Left kidney (tissue), 2 donors: ENCODE data around the gene SARM1. TPM values are rescaled to one million over a fixed set of nuclear protein-coding genes. Genes with fewer than 3 reads are reported as not detected.
"Not testable (repeated sequence)": the region's sequence is repeated elsewhere in the genome, so short reads cannot be mapped to it uniquely, and the experiment has no call there.

ENCODE experiments used
- DNase-seq: peaks from one replicate; pipeline ENCODE4 v3.0.0-alpha.2; 2013
- polyA plus RNA-seq: library from polyadenylated mRNA; unstranded; fragments of 120-200 nt; gene quantifications from one replicate; pipeline ENCODE4 v1.2.1, GENCODE V29; 2013; ENCODE audit not compliant: insufficient read length

The SARM1 gene
- polyA plus RNA-seq, 1 donor = 16.6 TPM

DNA sequence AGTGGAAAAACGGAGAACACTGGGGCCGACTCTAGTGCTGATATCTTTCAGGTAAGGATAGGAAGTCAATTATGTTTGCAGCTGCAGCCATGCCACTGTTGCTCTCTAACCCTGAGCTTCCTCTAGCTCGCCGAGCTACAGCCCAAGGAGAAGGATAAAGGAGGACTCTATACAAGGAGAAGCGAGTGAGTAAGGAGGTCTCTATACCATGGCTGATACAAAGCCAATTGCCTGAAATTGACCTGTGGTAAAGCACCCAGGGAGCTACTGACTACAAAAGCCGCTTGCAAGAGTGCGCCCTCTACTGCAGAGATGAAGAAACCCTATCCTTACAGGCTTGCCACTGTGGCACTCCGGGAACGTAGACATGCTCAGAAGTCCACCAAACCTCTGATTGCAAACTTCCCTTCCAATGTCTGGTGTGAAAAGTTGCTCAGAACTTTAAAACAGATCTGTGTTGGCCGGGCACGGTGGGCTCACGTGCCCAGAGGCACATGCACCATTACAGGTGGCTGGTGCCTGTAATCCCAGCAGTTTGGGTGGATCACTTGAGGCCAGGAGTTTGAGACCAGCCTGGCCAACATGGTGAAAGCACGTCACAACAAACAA lies 45.3 kb downstream of the SARM1 start:
- no peak for DNase-seq

DNA sequence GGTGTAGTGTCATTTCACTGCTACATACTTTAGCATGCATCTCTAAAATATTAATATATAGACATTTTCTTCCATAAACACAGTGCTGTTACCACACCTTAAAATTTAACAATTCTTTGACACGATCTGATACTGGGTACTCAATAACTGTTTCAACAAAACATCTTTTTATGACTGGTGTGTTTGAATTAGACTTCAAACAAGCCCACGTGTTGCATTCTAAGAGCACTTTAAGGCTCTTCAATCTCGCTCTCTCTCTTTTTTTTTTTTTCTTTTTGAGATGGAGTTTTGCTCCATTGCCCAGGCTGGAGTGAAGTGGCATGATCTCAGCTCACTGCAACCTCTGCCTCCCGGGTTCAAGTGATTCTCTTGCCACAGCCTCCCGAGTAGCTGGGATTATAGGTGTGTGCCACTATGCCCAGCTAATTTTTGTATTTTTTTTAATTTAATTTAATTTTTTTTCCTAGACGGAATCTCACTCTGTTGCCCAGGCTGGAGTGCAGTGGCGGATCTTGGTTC lies 50.4 kb downstream of the SARM1 start:
- no peak for DNase-seq

DNA sequence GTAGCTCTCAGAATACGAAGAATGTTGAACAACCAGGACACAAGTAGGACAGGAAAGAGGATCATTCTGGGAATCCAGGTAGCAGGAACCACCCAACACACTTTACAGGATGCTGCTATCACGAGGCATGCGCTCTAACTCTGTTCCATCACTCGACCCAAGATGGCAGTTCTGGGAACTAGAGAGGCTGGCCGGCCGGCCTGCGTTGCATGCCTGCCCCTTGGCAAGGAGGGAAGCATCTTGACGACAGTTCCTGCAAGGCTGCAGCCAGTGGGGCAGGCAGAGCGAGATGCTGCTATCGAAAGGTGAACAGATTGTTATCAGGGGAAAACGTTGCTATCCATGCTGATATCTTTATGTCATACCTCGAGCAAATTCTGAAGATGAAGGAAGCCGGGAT lies 53.7 kb downstream of the SARM1 start:
- no peak for DNase-seq

DNA sequence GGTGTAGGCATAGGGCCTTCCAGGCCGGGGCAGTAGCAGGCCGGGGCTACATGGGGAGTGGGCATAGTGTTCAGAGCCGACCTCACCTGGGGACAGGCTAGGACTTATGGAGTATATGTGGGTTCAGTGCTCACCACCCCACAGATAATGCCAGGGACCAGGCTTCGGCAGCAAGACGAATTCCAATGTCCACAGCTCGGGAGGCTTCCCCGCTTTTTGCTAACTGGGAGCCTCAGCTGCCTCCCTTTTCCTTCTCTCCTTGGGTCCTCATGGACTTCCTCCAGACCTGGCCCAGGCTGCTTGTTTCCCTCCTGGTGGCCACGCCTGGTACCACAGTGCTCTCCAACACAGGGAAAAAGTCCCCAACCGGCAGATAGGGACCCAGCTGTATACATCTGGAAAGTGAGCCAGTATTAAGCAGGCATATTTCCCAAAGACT lies 54.6 kb downstream of the SARM1 start:
- no peak for DNase-seq

DNA sequence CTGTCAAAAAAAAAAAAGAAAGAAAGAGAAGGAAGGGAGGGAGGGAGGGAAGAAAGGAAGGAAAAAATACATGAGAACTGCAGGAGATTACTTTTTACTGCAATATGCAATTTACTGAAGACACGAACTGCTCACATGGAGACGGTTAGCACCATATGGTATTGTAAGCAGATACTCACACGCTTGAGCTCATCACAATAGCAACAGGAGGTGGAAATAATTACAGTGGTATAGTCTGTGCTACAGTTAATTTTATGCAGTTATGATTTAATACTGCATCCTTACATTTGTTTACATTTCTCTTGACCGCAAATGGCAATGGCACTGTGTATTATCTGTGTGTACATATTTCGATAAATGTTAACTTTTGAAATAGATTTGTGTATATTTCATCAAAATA lies 55.9 kb downstream of the SARM1 start:
- DNase-seq = no peak

DNA sequence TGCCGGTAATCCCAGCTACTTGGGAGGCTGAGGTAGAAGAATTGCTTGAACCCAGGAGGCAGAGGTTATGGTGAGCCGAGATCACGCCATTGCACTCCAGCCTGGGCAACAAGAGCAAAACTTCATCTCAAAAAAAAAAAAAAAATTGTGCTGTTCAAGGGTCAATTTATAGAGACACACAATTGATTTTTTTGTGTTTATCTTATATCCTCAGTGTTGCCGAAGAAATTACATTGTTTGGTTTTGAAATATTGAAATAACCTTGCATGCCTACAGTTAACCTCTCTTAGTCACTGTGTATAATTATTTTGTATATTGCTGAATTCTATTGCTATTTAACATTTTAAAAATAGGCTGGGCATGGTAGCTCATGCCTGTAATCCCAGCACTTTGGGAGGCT lies 56.5 kb downstream of the SARM1 start:
- DNase-seq = not testable (repeated sequence)

DNA sequence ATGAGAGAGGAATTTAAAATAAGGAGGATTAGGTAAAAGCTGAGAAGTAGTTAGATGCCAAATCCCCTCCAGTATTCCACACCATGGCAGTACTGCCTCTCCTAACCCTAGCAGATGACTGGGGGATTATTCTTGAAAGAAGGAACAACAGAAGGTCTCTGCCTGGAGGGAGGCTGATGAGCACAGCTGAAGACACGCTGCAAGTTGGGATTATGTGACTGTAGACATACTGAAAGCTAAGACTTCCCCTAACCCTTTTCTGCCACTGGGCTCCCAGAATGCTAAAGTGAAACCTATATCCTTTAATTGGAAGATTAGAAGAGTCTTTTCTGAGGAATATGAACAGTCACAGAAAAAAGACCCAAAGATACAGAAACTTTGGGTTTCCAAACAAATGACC lies 62.2 kb downstream of the SARM1 start:
- no peak for DNase-seq

DNA sequence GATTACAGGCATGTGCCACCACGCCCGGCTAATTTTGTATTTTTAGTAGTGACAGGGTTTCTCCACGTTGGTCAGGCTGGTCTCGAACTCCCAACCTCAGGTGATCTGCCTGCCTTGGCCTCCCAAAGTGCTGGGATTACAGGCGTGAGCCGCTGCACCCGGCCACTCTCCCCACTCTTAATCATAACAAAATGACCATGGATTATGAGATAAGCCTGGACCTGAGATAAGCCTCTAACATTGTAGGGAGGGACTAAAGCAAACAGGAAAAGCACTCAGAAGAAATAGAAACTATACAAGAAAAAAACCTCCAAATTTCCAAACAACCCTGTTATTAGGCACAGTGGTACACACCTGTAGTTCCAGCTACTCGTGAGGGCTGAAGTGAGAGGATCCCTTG lies 62.8 kb downstream of the SARM1 start:
- DNase-seq = not testable (repeated sequence)

DNA sequence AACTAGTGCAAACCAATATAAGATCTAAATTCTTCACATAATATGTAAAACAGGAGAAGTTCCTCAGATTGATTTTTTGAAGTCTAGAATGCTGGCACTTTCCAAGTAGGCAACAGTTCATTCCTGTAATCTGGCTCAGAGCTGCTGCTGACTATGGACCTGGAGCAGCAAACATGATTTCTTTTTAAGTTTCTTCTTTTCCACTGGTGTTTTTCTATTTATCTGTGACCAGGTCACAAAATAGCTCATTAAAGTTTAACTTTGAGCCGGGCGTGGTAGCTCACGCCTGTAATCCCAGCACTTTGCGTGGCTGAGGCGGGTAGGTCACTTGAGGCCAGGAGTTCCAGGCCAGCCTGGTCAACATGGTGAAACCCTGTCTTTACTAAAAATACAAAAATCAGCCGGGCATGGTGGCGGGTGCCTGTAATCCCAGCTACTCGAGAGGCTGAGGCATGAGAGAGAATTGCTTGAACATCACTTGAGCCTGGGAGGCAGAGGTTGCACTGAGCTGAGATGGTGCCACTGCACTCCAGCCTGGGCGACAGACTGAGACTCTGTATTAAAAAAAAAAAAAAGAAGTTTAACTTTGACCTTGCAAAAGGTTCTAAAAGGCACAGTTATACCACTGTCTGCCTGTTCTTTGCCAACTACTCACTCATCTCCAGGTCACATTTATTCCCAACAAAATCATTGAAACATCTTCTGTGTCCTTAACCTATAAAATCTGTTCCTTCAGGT lies 72.6 kb downstream of the SARM1 start:
- DNase-seq = no peak

DNA sequence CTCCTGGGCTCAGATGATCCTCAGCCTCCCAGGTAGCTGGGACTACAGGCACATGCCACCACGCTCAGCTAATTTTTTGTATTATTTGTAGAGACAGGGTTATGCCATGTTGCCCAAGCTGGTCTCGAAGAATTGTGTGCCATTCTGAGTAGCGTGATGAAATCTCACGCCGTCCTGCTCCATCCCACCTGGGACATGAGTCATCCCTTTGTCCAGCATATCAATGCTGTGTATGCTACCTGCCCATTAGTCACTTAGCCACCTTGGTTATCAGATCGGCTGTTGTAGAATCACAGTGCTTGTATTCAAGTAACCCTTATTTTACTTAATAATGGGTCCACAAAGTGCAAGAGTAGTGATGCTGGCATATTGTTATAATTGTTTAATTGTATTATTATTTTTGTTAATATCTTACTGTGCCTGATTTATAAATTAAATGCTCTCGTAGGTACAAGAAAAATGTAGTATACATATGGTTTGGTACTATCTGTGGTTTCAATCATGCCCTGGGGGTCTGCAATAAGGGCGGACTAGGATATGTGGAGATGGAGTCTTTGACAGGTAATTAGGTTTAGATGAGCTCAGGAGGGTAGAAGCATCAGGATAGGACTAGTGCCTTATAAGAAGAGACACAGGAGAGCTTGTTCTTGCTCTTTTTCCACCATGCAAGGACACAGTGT lies 75.4 kb downstream of the SARM1 start:
- no peak for DNase-seq

DNA sequence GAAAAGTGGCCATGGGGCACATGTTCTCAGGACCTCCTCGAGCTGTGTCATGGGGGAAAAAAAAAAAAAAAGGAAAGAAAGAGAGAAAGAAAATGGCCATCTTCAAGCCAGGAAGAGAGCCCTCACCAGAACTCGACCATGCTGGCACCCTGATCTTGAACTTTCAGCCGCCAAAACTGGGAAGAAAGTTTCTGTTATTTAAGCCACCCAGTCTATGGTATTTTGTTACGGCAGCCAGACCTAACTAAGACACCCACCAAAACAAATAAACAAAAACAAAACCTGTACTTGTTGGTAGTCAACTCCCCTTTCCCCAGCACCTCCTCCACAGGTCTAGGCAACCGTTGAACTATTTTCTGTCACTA lies 75.9 kb downstream of the SARM1 start:
- no peak for DNase-seq

DNA sequence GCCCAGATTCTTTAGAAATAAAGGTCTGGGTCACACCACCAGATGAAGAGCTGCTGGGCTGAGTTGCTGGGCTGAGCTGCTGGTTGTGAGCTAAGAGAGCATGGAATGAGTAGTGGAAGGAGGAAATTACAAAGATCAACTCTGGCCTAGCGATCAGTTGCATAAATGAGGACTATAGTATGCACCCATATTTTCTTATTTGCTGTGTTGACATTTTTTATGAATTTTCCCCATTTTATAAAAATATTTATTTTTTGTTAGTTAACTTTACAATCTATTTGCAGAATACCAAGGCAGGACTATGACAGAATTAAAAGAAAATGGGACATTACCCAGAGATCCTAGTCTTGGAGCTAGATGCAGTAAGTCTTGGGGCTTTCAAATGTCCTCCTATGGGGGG lies 78.4 kb downstream of the SARM1 start:
- no peak for DNase-seq

Other genes starting within 250 kb of the SARM1 start
- 58.0 TPM for gene TMEM97, start 52.5 kb upstream of the SARM1 start, polyA plus RNA-seq
- 62.8 TPM for gene IFT20, start 36.2 kb upstream of the SARM1 start, polyA plus RNA-seq
- 40.5 TPM for gene TNFAIP1, start 35.9 kb upstream of the SARM1 start, polyA plus RNA-seq
- 83.6 TPM for gene POLDIP2, start 14.2 kb upstream of the SARM1 start, polyA plus RNA-seq
- gene SEBOX, start 6.5 kb upstream of the SARM1 start, polyA plus RNA-seq = not detected
- 20.5 TPM for gene VTN, start 1.4 kb upstream of the SARM1 start, polyA plus RNA-seq
- 17.4 TPM for gene SLC46A1, start 34.5 kb downstream of the SARM1 start, polyA plus RNA-seq
- 15.2 TPM for gene SLC13A2, start 102.0 kb downstream of the SARM1 start, polyA plus RNA-seq
- gene FOXN1, start 134.7 kb downstream of the SARM1 start, polyA plus RNA-seq = 0.55 TPM
- 56.8 TPM for gene UNC119, start 180.9 kb downstream of the SARM1 start, polyA plus RNA-seq
- gene PIGS, start 199.8 kb downstream of the SARM1 start, polyA plus RNA-seq = 101 TPM
- gene ALDOC, start 205.2 kb downstream of the SARM1 start, polyA plus RNA-seq = 24.6 TPM
- 88.8 TPM for gene SPAG5, start 227.3 kb downstream of the SARM1 start, polyA plus RNA-seq
- gene RSKR, start 242.5 kb downstream of the SARM1 start, polyA plus RNA-seq = 30.4 TPM